Measurements from ENCODE around the gene TMEM88. TPM values are rescaled to one million over a fixed set of nuclear protein-coding genes. Genes with fewer than 3 reads are reported as not detected.

Gene TMEM88
- total and polyA plus RNA-seq, 11 donors: 16.7 to 130 (median 27.8) TPM

GRCh38 chr17:7846063-7846735 is 8.7 kb upstream of the TMEM88 start:
- WGBS, 4 donors: 76 to 88% (median 86%) methylated on average over 17 to 22 of the region's 22 CpGs
- ATAC-seq: no peak

GRCh38 chr17:7846765-7847661 is 7.9 kb upstream of the TMEM88 start:
- ATAC-seq (no peak), DNase-seq (peak in 1 of 5 donors; percentile 56)
- 85 to 91% (median 86%) methylated on average over 26 to 34 of the region's 34 CpGs for WGBS, 4 donors

More at GRCh38 chr17:7846063-7846735, 8.7 kb upstream of the TMEM88 start:
- Histone ChIP-seq H3K9me3 (no peaks in the 10 kb centered on the region), H3K36me3 (peaks cover 3 to 58% (median 53%) of the 10 kb centered on the region in 9 donors), H3K27me3 (no peaks in the 10 kb centered on the region), H3K27ac (peak overlapping the region in 1 of 12 donors; percentile 98), H3K4me1 (peaks cover 6 to 43% (median 21%) of the 10 kb centered on the region in 12 donors), H3K4me3 (peak overlapping the region in 1 of 12 donors; percentile 88)
- DNase-seq: no peak
- intact Hi-C loops (cut with DNase I): loop anchor here in 4 of 10 donors (10.0 kb wide), 5 partner anchors 299 to 611 kb away; partner anchors contain the start of genes CHRNB1 (in 1 of the 4), DVL2 (in 1 of the 4), GABARAP (in 1 of the 4) and PER1 (in 1 of the 4)
- TF ChIP-seq CTCF (IDR thresholded peaks at IDR 0.05): no peak
- TF ChIP-seq POLR2A (IDR thresholded peaks at IDR 0.05): no peak

GRCh38 chr17:7848131-7848579 is 6.7 kb upstream of the TMEM88 start:
- intact Hi-C loops (cut with DNase I): loop anchor here in 4 of 10 donors (10.0 kb wide), 5 partner anchors 297 to 613 kb away; partner anchors contain the start of genes CHRNB1 (in 1 of the 4), DVL2 (in 1 of the 4), GABARAP (in 1 of the 4) and PER1 (in 1 of the 4)
- H3K4me1 ChIP-seq: peaks cover 5 to 38% (median 29%) of the 10 kb centered on the region in 12 donors
- no peak overlapping the region for H3K27ac ChIP-seq
- WGBS, 4 donors: 86 to 91% (median 88%) methylated on average over 16 to 20 of the region's 20 CpGs
- peaks cover 3 to 76% (median 68%) of the 10 kb centered on the region in 9 donors for H3K36me3 ChIP-seq
- H3K27me3 ChIP-seq: no peaks in the 10 kb centered on the region
- TF ChIP-seq CTCF (IDR thresholded peaks at IDR 0.05) (no peak), POLR2A (IDR thresholded peaks at IDR 0.05) (no peak)
- H3K9me3 ChIP-seq: no peaks in the 10 kb centered on the region
- ATAC-seq: no peak
- H3K4me3 ChIP-seq: no peak overlapping the region
- DNase-seq: no peak

More at GRCh38 chr17:7846765-7847661, 7.9 kb upstream of the TMEM88 start:
- Histone ChIP-seq H3K9me3 (no peaks in the 10 kb centered on the region), H3K27ac (no peak overlapping the region), H3K27me3 (no peaks in the 10 kb centered on the region), H3K4me1 (peaks cover 5 to 40% (median 23%) of the 10 kb centered on the region in 12 donors), H3K4me3 (no peak overlapping the region), H3K36me3 (peaks cover 3 to 65% (median 57%) of the 10 kb centered on the region in 9 donors)
- intact Hi-C loops (cut with DNase I): loop anchor here in 4 of 10 donors (10.0 kb wide), 5 partner anchors 298 to 612 kb away; partner anchors contain the start of genes CHRNB1 (in 1 of the 4), DVL2 (in 1 of the 4), GABARAP (in 1 of the 4) and PER1 (in 1 of the 4)
- TF ChIP-seq CTCF (IDR thresholded peaks at IDR 0.05) (no peak), POLR2A (IDR thresholded peaks at IDR 0.05) (no peak)

Data from heart left ventricle (tissue), 16 donors.